Astrocyte of the hippocampus (primary cell): ENCODE measurements around the gene SMIM24.
"Not testable (repeated sequence)": the region's sequence is repeated elsewhere in the genome, so short reads cannot be mapped to it uniquely, and the experiment has no call there.

Experiments used
- DNase-seq: peaks from one replicate; pipeline ENCODE4 v3.0.0; 2011; ENCODE audit warnings: low read depth, low spot score

SMIM24 gene

DNA sequence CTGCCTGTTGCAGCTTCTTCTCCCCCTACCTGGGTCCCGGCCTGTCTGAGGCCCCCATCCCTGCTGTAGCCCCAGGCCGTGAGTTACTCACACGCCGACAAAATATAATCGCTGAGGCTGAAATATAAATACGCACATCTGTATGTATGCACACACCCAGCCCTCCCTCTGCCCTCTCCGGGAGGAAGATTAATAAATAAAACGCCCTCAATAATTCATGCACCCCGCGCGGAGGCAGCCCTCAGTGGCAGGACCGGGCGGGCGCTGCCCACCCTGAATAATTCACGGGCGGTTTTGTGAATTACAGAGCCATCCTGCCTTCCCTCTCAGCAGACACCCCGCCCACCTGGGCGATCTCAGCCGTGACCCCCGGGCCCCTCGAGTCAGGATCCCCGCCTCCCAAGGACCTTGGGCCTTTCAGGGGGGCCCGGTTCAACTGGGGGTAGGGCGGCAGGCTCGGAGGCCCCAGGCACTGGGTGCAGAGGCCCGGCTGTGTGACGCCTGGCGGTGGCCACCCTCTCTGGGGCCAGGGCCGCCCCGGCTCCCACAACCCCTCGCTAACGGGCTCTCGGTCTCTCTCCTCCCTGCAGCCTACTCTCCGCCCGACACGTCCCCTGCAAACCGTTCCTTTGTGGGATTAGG, 24.2 kb downstream of the SMIM24 start:
- no peak for DNase-seq

DNA sequence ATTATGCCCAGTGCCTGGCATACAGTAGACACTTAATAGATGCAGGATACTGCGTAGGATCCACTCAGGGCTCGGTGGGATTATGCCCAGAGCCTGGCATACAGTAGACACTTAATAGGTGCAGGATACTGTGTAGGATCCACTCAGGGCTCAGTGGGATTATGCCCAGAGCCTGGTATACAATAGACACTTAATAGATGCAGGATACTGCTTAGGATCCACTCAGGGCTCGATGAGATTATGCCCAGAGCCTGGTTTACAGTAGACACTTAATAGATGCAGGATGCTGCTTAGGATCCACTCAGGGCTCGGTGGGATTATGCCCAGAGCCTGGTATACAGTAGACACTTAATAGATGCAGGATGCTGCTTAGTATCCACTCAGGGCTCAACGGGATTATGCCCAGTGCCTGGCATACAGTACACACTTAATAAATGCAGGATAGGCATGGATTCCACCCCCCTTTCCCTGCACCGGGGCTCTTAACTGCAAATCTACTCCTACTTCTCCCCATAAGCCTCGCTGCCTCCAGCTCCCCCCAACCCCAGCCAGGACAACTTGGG, 24.9 kb downstream of the SMIM24 start:
- DNase-seq: no peak

DNA sequence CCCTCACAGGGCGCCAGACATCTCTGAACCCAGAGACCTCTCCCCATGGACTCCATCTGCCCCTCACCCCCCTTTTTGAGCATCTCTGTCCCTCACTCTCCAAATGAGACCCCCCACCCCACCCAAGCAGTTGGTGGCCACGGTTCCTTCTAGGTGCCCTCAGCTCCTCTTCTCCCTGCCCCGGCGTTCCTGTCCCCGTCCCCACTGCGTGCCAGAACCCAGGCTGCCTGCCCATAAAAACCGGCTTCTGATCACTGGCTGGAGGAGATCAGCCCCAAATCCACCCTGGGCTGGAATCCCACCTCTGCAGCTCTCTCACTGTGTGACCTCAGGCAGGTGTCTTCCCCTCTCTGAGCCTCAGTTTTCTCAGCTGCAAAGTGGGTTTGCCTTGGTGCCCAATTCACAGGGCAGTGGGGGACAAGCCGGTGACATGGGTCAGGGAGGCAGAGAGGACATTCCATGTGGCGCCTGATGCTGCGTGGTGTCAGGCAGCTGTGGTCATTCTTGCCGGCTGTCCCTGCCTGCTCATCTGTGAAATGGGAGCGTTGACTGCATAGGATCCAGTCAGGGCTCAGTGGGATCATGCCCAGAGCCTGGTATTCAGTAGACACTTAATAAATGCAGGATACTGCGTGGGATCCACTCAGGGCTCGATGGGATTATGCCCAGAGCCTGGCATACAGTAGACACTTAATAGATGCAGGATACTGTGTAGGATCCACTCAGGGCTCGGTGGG, 25.5 kb downstream of the SMIM24 start:
- no peak for DNase-seq

DNA sequence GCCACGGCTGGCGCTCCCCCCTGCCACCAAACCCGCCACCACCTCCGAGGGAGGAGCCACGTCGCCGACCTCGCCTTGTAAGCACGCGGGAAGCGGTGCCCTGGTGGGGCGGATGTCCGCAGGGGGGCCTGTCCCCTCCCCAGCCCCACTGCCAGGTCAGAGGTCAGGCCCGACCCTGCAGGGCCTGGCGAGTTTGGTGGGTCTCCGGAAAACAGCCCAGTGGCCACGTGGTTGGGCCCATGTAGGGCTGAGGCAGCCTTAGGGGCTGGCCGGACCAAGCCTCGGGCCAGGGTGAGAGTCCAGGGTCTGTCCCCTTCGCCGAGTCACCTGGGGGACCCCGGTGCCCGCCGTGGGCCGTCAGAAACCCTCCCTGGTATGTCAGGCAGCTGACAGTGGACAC, 26.5 kb downstream of the SMIM24 start:
- no peak for DNase-seq

DNA sequence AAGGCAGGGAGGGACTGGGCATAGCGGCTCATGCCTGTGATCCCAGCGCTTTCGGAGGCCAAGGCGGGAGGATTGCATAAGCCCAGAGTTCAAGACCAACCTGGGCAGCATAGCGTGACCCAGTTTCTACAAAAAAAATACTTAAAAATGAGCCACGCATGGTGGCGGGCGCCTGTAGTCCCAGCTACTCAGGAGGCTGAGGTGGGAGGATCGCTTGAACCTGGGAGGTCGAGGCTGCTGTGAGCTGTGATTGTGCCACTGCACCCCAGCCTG, 27.4 kb downstream of the SMIM24 start:
- not testable (repeated sequence) for DNase-seq

DNA sequence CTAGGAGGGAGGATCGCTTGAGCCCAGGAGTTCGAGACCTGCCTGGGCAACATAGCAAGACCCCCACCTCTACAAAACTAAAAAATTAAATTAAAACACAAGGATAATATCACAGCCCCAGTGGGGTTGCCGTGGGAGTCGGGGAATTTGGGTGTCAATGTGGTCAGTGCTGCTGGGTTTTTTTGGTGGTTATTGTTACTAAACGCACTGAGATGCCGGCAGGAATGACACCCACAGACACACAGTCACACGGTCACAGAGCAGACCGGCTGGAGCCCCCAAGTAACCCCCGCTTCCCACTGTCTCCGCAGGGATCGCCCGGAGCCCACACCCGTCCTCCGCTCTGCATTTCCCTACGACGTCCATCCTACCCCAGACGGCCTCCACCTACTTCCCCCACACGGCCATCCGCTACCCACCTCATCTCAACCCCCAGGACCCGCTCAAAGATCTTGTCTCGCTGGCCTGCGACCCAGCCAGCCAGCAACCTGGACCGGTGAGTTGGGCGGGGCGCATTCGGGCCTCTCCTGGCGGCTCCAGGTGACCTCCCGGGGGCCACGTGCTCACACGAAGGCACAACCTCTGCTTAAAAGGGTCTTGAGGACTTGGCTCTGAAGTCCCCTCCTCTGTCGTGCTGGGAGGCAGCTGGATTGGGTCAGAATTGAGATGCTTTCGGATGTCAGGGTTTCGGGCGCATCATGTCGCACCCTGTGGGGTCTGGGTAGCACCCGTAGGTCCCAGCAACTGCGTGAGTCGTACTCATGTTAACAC, 28.0 kb downstream of the SMIM24 start:
- DNase-seq: no peak

DNA sequence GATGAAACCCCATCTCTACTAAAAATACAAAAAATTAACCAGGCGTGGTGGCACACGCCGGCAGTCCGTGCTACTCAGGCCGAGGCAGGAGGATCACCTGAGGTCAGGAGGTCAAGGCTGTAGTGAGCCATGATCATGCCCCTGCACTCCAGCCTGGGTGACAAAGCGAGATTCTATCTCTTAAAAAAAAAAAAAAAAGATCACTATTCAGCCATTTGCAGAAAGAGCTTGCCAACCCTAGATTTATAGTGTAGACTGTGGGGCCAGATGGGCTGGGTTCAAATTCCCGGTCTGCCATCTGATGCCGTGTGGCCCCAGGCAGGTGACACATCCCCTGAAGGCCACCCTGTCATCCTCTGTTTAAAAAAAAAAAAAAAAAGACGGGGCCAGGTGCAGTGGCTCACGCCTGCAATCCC, 28.9 kb downstream of the SMIM24 start:
- DNase-seq: no peak

DNA sequence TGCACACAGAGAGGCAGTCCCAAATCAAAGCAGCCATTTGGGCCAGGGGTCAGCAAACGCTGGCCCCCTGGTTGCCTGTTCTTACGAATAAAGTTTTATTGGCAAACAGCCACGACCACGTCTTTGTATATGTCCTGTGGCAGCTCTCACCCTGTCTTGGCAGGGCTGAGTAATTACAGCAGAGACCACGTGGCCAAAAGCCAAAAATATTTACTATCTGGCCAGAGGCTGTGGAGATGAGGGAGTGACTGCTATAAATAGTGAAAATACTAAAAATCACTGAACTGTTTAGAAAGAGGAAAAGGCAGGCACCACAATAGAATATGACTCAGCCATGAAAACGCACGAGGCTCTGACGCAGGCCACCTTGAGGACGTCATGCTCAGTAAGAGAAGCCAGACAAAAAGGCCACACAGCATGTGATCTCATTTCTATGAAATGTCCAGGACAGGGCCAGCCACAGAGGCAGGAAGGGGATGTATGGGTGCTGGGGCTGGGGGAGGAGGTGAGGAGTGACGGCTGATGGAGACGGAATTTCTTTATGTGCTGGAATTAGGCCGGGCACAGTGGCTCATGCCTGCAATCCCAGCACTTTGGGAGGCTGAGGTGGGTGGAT, 29.4 kb downstream of the SMIM24 start:
- peak; percentile 99 for DNase-seq

DNA sequence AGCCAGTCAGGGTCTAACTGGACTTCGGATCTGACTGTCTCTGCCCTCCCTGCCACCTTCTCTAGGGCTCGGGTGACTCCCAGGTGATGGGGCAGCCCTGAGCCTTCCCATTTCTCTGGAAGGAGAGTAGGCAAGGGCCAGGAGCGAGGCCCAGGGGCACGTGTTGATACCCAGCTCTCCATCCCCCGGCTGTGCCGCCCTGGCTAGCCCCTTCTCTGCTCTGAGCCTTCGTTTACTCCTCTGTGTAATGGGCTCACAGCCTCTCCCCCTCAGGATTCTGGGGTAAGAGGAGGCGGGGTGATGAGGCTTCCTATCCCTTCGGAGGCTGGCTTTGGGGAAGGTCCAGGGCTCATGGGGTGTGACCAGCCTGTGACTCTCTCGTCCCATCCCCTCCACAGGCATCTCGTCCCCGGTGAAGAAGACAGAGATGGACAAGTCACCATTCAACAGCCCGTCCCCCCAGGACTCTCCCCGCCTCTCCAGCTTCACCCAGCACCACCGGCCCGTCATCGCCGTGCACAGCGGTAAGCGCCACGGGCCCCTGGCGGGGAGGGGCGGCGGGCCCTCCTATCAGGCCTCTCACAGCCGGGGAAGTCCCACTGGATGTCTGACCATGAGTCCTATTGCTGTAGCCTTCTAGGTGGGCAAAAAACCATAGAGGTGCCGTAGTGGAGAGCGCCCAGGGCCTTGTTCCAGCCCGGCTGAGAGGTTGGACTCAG, 31.6 kb downstream of the SMIM24 start:
- no peak for DNase-seq

DNA sequence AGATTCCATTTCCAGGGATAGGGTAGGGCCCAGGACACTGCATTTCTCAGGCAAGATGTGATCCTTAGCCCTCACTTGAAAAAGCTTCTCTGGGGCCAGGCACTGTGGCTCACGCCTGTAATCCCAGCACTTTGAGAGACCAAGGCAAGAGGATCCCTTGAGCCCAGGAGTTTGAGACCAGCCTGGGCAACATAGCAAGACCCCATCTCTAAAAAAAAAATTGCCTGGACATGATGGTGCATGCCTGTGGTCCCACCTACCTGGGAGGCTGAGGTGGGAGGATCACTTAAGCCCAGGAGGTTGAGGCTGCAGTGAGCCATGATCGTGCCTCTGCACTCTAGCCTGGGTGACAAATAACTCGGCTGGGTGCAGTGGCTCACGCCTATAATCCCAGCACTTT, 33.7 kb downstream of the SMIM24 start:
- DNase-seq: not testable (repeated sequence)

DNA sequence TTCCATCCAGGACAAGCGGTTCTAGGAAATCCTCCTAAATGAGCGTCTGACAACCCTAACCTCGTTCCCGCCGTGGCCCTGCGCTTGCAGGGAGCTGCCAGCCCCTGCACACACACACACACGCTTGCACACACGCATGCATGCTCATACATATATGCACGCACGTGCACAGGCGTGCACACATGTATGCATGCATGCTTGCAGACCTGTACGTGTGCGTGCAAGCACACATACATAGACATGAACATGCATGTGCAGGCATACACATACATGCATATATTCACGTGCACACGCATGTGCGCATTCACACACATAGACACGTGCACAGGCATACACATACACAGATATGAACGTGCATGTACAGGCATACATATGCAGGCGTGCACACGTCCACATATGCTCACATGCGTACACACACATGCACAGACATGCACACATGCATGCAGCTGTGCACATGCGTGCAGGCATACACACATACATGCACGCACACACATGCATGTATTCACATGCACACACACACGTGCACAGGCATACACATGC, 35.6 kb downstream of the SMIM24 start:
- no peak for DNase-seq

DNA sequence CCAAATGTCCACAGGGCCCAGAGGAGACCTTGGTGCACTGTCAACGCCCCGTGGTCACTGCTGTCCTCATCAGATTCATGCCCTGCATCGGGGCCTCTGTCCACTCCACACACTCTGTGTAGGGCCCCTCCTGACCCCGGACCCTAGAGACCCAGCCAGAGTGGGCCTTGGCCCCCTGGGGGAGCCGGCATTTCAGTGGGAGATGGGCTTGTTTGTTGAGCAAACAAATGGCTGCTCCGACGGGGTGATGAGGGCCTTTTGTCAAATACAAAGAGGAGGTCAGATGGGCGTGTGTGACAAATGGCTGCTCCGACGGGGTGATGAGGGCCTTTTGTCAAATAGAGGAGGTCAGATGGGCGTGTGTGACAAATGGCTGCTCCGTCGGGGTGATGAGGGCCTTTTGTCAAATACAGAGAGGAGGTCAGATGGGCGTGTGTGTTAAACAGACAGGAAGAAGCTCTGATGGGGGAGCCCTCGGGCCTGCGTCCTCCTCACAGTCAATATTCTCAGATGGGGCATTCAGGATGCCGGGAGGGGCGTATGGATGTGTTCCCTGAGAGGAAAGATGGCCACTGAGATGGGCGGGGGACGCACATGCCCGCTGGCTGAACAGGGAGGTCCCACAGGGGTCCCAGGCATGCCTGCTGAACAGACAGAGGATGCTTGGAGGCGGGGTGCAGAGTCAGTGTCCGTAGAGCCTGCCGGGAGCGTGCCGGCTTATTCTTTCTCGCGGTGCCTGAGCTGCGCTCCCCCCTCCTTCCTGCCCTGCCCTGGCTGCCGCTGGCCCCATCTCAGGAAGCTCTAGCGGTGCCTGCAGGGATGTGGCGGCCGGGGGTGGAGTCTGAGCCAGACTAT, 36.3 kb downstream of the SMIM24 start:
- DNase-seq: peak; percentile 56

DNA sequence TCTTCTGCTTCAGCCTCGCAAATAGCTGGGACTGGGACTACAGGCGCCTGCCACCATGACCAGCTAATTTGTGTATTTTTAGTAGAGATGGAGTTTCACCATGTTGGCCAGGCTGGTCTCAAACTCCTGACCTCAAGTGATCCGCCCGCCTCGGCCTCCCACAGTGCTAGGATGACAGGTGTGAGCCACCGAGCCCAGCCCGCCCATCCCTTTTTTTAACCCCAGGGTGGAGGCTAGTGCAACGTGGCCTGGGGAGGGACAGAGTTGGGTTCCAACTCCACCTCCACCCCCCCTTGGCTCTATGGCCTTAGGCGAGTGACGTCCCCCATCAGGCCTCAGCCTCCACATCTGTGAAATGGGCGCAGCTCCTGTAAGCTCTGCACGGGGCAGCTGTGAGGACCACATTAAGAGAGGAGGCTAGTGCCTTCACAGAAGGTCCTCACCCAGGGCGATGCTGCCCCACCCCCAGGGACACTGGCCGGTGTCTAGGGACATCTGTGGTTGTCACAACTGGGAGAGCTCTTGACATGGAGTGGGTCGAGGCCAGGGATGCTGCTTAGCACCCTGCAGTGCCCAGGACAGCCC, 37.7 kb downstream of the SMIM24 start:
- no peak for DNase-seq

DNA sequence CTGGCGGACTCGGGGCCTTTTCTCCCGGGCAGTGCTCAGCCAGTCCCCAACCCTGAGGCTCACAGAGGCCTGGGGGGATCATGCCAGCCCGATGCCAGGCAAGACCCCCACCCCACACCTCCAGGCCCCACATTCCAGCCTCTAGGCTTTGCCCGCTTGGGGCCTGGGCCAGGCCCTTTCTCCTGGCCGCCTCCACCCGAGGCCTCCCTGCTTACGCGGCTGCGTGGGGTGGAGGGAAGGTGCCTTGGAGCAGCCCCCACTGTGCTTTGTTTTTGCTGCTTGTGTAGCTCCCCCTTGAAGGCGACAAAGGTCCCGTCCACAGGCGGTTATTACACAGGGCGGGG, 38.4 kb downstream of the SMIM24 start:
- no peak for DNase-seq

DNA sequence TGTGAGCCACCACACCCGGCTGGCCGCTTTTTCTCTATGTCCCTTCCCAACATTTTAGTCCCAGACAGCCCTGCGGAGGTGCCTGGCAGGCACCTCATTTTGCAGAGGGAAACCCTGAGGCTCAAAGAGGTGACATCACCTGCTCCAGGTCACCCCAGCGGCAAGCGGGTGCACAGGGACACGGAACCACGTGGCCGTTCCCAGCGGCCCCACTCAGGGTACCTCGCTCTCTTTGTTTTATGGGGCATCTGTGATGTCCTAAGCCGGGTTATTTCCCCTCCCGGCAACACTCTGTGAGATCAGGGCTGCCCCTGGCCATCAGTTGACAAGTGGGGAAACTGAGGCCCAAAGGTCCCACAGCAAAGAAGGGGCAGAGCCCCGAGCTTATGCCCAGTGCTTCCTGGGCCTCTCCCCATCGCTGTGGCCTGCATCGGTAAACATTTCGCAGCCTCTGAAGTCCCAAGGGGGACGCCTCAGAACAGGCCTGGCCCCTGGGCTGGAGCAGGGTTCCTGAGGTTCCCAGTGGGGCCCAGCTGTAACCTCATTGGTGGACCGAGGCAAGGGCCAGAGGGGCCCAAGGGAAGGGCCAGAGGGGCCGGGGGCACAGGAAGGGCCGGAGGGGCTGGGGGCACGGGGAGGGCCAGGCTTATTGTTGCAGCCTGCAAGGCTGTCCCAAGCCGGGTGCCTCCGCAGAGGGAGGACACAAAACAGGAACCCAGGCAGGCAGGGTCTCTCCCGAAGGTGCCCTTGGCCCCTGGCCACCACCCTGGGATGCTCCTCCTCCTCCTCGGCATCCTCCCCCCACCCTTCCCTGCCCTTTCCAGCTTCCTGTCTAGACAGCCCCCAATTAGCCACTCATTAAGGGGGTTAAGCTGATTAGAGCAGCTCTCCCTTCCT, 39.0 kb downstream of the SMIM24 start:
- no peak for DNase-seq

DNA sequence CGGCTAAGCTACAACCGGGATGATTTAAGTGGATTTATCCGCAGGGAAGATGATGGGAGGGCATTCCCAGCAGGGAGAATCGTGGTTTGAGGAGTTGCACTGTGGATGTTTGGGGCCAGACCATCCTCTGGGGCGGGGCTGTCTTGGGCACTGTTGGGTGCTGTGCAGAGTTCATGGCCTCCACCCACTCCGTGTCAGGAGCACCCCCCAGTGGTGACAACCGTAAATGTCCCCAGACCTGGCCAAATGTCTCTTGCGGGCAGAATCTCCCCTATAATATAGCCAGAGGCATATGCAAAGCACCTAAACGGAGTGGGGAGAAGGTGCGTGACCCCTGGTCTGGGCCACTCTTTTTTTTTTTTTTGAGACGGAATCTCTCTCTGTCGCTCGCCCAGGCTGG, 40.2 kb downstream of the SMIM24 start:
- peak; percentile 33 for DNase-seq

DNA sequence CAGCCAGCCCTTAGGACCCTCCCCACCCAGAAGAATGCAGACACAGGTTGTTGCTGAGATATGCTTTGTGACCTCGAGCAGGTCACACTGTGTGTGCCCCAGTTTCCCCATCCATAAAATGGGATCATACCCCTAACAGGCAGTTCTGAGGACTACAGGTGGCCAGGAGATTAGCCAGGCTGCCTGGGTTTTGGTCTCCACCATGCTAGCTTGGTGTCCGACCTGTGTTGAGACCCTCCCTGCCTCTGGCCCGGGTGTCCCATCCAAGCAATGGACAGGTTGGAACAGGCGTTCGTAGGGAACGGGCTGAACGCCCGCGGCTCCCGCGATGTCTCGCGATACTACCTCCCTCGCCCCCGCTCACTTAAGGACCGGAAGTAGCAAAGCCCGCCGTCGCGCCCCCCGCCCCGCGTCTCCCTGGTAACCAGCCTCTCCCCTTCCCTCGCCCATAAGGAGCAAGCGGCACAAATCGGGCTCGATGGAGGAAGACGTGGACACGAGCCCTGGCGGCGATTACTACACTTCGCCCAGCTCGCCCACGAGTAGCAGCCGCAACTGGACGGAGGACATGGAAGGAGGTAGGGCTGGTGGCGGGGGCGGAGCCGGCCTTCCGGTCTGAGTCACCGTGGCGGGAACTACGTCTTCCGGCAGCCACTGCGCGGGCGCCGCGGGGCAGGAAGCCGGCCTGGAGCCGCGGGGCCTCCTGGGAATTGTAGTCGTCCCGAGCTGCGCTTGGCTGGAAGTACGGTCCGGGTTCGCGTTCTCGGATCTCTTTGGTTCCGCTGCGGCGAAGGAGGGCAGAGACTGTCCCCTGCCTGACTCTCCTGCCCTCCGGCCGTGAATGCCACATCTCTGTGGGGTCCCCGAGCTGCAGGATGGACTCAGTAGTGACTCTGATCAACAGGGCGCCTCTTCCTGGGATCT, 45.4 kb downstream of the SMIM24 start:
- peak; percentile 98 for DNase-seq
